ENCODE measurements around the gene MAP2K6. TPM values are rescaled to one million over a fixed set of nuclear protein-coding genes. Genes with fewer than 3 reads are reported as not detected.

MAP2K6 gene
- total and polyA plus RNA-seq, 10 of the 15 experiments (the other 5 are each of a cell fraction or from before 2014, with no cell fraction given), result 15.6 to 70.3 (median 22.9) TPM

GRCh38 chr17:69451416-69452394 lies 37.2 kb downstream of the MAP2K6 start:
- Histone ChIP-seq H4K20me1 (ENCODE audit: control insufficient read depth, insufficient read depth) (no peaks in the 10 kb centered on the region), H3K9me3 (replicated peaks; ENCODE audit: control insufficient read depth, insufficient read depth, low read length) (no peaks in the 10 kb centered on the region), H3K4me3 (peak overlapping the region; percentile 45; the same call in 1 of the 2 replicates), H3K9ac (ENCODE audit: control insufficient read depth, insufficient read depth, low read length) (no peak overlapping the region), H3K27me3 (replicated peaks in 1 of 2; ENCODE audit: control insufficient read depth in 2 of 2, insufficient read depth in 2 of 2, low read length in 1 of 2) (no peaks in the 10 kb centered on the region), H3K4me1 (ENCODE audit: control insufficient read depth, insufficient read depth, low read length) (peaks cover 10% of the 10 kb centered on the region), H3K4me2 (ENCODE audit: control insufficient read depth, insufficient read depth) (peak overlapping the region; percentile 59), H2AFZ (ENCODE audit: control insufficient read depth, low read depth, low read length) (peak overlapping the region; percentile 4), H3K79me2 (ENCODE audit: control insufficient read depth, insufficient read depth, low read length) (no peaks in the 10 kb centered on the region), H3K36me3 (ENCODE audit: control insufficient read depth in 2 of 2, insufficient read depth in 2 of 2, low read length in 1 of 2) (no peaks in the 10 kb centered on the region), H3K27ac (ENCODE audit: control insufficient read depth, insufficient read depth) (peak overlapping the region; percentile 14)
- DNase-seq (ENCODE audit: low read depth, low spot score) (no peak), FAIRE-seq (no peak), ATAC-seq (peak; percentile 48)
- in situ Hi-C loops (cut with MboI) (no loop called here), intact Hi-C loops (cut with micrococcal nuclease; ENCODE audit: unreplicated experiment) (no loop called here)
- POLR2A ChIA-PET, result no interaction called here
- RAD21 ChIA-PET (ENCODE audit: unreplicated experiment), result no interaction called here
- CTCF ChIA-PET, result no interaction called here
- no TSS peak for BruUV-seq (replicated peaks)
- SMC1A ChIA-PET (ENCODE audit: uncharacterized antibody, unreplicated experiment), result interaction anchor here (0.7 to 1.8 kb wide), 5 partner anchors 10 to 71 kb away, joined by 3 to 4 read pairs (median 3); no protein-coding TSS in a partner anchor
- WGBS (ENCODE audit: insufficient coverage, insufficient replicate concordance, low lambda C conversion rate, missing lambda C conversion rate), result 75% methylated on average over 8 of the region's 8 CpGs
- TF ChIP-seq POLR2A (IDR thresholded peaks at IDR 0.05; ENCODE audit: low read depth, low read length), result 0 out of 2 replicates have a peak, but pooled peaks have one; percentile 21
- no peak for TF ChIP-seq TCF3 (IDR thresholded peaks at IDR 0.05; ENCODE audit: borderline replicate concordance, insufficient read depth, low read depth, low read length)
- TF ChIP-seq BMI1 (IDR thresholded peaks at IDR 0.05; ENCODE audit: borderline replicate concordance), result no peak
- no peak for TF ChIP-seq CUX1 (IDR thresholded peaks at IDR 0.05; ENCODE audit: insufficient replicate concordance, low read depth, low read length)
- TF ChIP-seq JUNB (IDR thresholded peaks at IDR 0.05), result no peak
- peak; percentile 60; the same call in 1 of the 3 replicates for TF ChIP-seq POU2F2 (IDR thresholded peaks at IDR 0.05; ENCODE audit: borderline replicate concordance, low read depth, low read length)
- TF ChIP-seq TBL1XR1 (IDR thresholded peaks at IDR 0.05; ENCODE audit: low read depth, low read length), result no peak
- TF ChIP-seq ATF3 (IDR thresholded peaks at IDR 0.05; ENCODE audit: borderline replicate concordance, extremely low read depth, low read depth, low read length), result no peak
- no peak for TF ChIP-seq CBFB (IDR thresholded peaks at IDR 0.05; ENCODE audit: low read depth)
- peak; percentile 28; the same call in 1 of the 2 replicates for TF ChIP-seq GABPA (IDR thresholded peaks at IDR 0.05; ENCODE audit: low read depth)
- TF ChIP-seq GATAD2B (conservative IDR thresholded peaks at IDR 0.05; ENCODE audit: low read depth), result no peak
- no peak for TF ChIP-seq KAT2A (conservative IDR thresholded peaks at IDR 0.05; ENCODE audit: control insufficient read depth, low read depth, low read length)
- no peak for TF ChIP-seq REST (IDR thresholded peaks at IDR 0.05; ENCODE audit: low read depth, low read length)
- no peak for TF ChIP-seq ZNF217 (IDR thresholded peaks at IDR 0.05)
- TF ChIP-seq STAT1 (conservative IDR thresholded peaks at IDR 0.05), result no peak
